Adrenal gland (tissue), 12 donors: Measurements from ENCODE around the gene ASB13. TPM values are rescaled to one million over a fixed set of nuclear protein-coding genes. Genes with fewer than 3 reads are reported as not detected.

Source experiments
- DNase-seq, 7 donors: peaks; one replicate each; pipeline ENCODE4 v3.0.0-alpha.2; 2019 to 2020
- H3K27ac ChIP-seq, 5 donors: fragments of 200-600 bp; sonication (generic) in 4 of 5; 1 replicate in 3 of 5; 2 replicates in 2 of 5; pipeline versions ENCODE4 v1.5.1 to v1.8.0; 2016 to 2020; ENCODE audit warnings: mild to moderate bottlenecking in 1 of 5
- H3K27me3 ChIP-seq: fragments of 200-600 bp; 2 replicates; pipeline ENCODE4 v1.8.0; 2021
- H3K36me3 ChIP-seq, 2 donors: fragments of 200-600 bp; replicated peaks in 1 of 2; 1 replicate in 1 of 2; 2 replicates in 1 of 2; pipeline versions ENCODE4 v1.5.1 to v1.8.0; 2018 to 2022
- H3K4me1 ChIP-seq, 2 donors: fragments of 200-600 bp; replicated peaks in 1 of 2; 1 replicate in 1 of 2; 2 replicates in 1 of 2; pipeline versions ENCODE4 v1.5.1 to v1.8.0; 2018 to 2021
- H3K4me3 ChIP-seq, 4 donors: fragments of 200-600 bp; sonication (generic) in 3 of 4; one replicate each; pipeline ENCODE4 v1.5.1; 2016 to 2018
- H3K9me3 ChIP-seq, 3 donors: fragments of 200-600 bp; sonication (generic) in 1 of 3; replicated peaks in 1 of 3; 1 replicate in 2 of 3; 2 replicates in 1 of 3; pipeline versions ENCODE4 v1.5.1 to v1.8.0; 2016 to 2021
- CTCF ChIP-seq, 6 experiments: fragments of 450-650 bp in 4 of 6; fragments of 200-600 bp in 2 of 6; sonication (generic) in 1 of 6; IDR thresholded peaks; 1 replicate in 5 of 6; 2 replicates in 1 of 6; pipeline versions ENCODE4 v1.5.1 to v1.8.0; 2016 to 2021; ENCODE audit warnings: antibody characterized with exemption in 6 of 6, mild to moderate bottlenecking in 2 of 6, moderate library complexity in 1 of 6
- POLR2A ChIP-seq, 2 donors: fragments of 450-650 bp; IDR thresholded peaks; one replicate each; pipeline ENCODE4 v1.6.1; 2017; ENCODE audit warnings: antibody characterized with exemption in 2 of 2, mild to moderate bottlenecking in 2 of 2, moderate library complexity in 1 of 2
- WGBS, 4 donors: extraction: QIAGEN DNeasy Blood & Tissue Kit in 2 of 4; methylation state at CpG; one replicate each; pipeline versions ENCODE4 v1.1.5 to v1.1.7; 2013 to 2017; 5-methylcytosine and 5-hydroxymethylcytosine counted together
- intact Hi-C, 2 donors: fragments of 100-400 bp; cut with DNase I; formaldehyde crosslinking; loops; one replicate each; pipeline versions ENCODE4 v1.14.1 to v1.15.0; 2022 to 2023
- polyA plus RNA-seq, 3 donors: library from polyadenylated mRNA; stranded (reverse); fragments of 200-250 nt in 2 of 3; fragments of 350-450 nt in 1 of 3; fragmentation: Illumina TruSeq in 1 of 3; extraction: RNeasy Lipid Tissue Mini Kit (QIAGEN cat#74804) in 1 of 3; gene quantifications; one replicate each; pipeline ENCODE4 v1.2.3, GENCODE V29; 2013 to 2014
- total RNA-seq, 9 donors: library from RNA; depleted of rRNA in 4 of 9; stranded (reverse); fragments of >200 nt in 4 of 9; fragments of 120-200 nt in 1 of 9; fragmentation: NEBNext Ultra II Directional in 1 of 9; extraction: Animal tissue kit (Norgen Biotek cat#: 25700) in 1 of 9; gene quantifications; one replicate each; pipeline versions ENCODE4 v1.1.0 to v1.2.4, GENCODE V29; 2013 to 2023
- donor health status: healthy with polysubstance abuse.
- donor health status: Bipolar disorder and iron deficiency.
- donor health status: DM: yes; HTN: yes; CAD: no.
- donor health status: DM: no; HTN: no; CAD: no.
- donor health status: DM: no; HTN: no; CAD: no.
- donor health status: DM: yes; HTN: yes; CAD: no.

ASB13 gene
- total and polyA plus RNA-seq, 12 donors, result 24.4 to 65.9 (median 45.9) TPM

DNA sequence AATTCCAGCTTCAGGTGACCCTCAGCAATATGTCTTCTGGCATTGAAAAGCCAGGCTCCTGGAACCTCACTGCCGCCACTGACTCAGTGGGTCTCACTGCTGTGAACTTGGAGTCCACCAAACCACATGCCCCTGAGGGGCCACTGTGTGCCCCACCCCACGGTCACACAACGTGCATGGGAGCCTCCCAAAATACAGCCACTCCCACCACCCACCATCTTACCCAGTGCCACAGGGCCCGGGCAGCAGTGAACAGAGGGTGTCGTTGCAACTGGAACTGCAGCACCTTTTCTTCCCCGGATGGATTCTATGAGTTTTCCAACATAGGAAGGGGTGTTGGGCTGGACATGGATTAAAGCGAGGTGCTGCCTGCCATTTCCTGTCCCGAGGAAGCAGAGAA, 60.1 kb downstream of the ASB13 start:
- no peak overlapping the region for H3K4me3 ChIP-seq
- no peaks in the 10 kb centered on the region for H3K36me3 ChIP-seq
- no peak overlapping the region for H3K27ac ChIP-seq
- no peaks in the 10 kb centered on the region for H3K27me3 ChIP-seq
- H3K9me3 ChIP-seq, result no peaks in the 10 kb centered on the region
- intact Hi-C loops, result no loop called here
- no peak for DNase-seq
- peaks cover 0 to 8% of the 10 kb centered on the region in 2 donors for H3K4me1 ChIP-seq
- TF ChIP-seq CTCF (IDR thresholded peaks at IDR 0.05) (no peak), POLR2A (IDR thresholded peaks at IDR 0.05) (no peak)
- WGBS, 4 donors, result 83 to 85% (median 84%) methylated on average over 8 of the region's 8 CpGs

GRCh38 chr10:5604961-5605360, 61.4 kb downstream of the ASB13 start:
- intact Hi-C loops, result no loop called here
- no peak overlapping the region for H3K4me3 ChIP-seq
- peaks cover 0 to 6% of the 10 kb centered on the region in 2 donors for H3K4me1 ChIP-seq
- TF ChIP-seq POLR2A (IDR thresholded peaks at IDR 0.05), result no peak
- no peak overlapping the region for H3K27ac ChIP-seq
- no peaks in the 10 kb centered on the region for H3K36me3 ChIP-seq
- no peaks in the 10 kb centered on the region for H3K27me3 ChIP-seq
- DNase-seq, result no peak
- WGBS, 4 donors, result 68 to 90% (median 77%) methylated on average over 7 of the region's 7 CpGs
- H3K9me3 ChIP-seq, result no peaks in the 10 kb centered on the region

- no peak for DNase-seq
- TF ChIP-seq CTCF (IDR thresholded peaks at IDR 0.05) (no peak), POLR2A (IDR thresholded peaks at IDR 0.05) (no peak)
- H3K27me3 ChIP-seq, result no peaks in the 10 kb centered on the region
- intact Hi-C loops, result no loop called here
- H3K36me3 ChIP-seq, result no peaks in the 10 kb centered on the region
- no peak overlapping the region for H3K4me3 ChIP-seq
- whole genome bisulfite sequencing, 4 donors, result 84 to 96% (median 90%) methylated on average over 6 to 9 of the region's 9 CpGs
- H3K27ac ChIP-seq, result no peak overlapping the region
- H3K4me1 ChIP-seq, result peaks cover 0 to 5% of the 10 kb centered on the region in 2 donors
- H3K9me3 ChIP-seq, result no peaks in the 10 kb centered on the region
Measured at GRCh38 chr10:5604236-5604925, 62.0 kb downstream of the ASB13 start.

GRCh38 chr10:5603848-5604170, 62.6 kb downstream of the ASB13 start:
- no peaks in the 10 kb centered on the region for H3K27me3 ChIP-seq
- H3K4me1 ChIP-seq, result peaks cover 0 to 4% of the 10 kb centered on the region in 2 donors
- intact Hi-C loops, result no loop called here
- no peaks in the 10 kb centered on the region for H3K36me3 ChIP-seq
- no peak overlapping the region for H3K4me3 ChIP-seq
- no peak overlapping the region for H3K27ac ChIP-seq
- no peaks in the 10 kb centered on the region for H3K9me3 ChIP-seq
- WGBS, 4 donors, result 72 to 92% (median 78%) methylated on average over 13 of the region's 13 CpGs
- TF ChIP-seq CTCF (IDR thresholded peaks at IDR 0.05) (no peak), POLR2A (IDR thresholded peaks at IDR 0.05) (no peak)
- DNase-seq, result no peak
